Right atrium auricular region (tissue), 2 donors: ENCODE data around the gene TNNT3. TPM values are rescaled to one million over a fixed set of nuclear protein-coding genes. Genes with fewer than 3 reads are reported as not detected.

Source experiments
- DNase-seq: peaks from one replicate; pipeline ENCODE4 v3.0.0-alpha.2; 2019; ENCODE audit warnings: low spot score
- H3K27ac ChIP-seq, 2 donors: fragments of 200-600 bp; sonication (generic); 1 replicate in 1 of 2; 2 replicates in 1 of 2; pipeline ENCODE4 v1.5.1; 2016 to 2019
- H3K27me3 ChIP-seq, 2 donors: fragments of 200-600 bp; sonication (generic); one replicate each; pipeline versions ENCODE4 v1.5.1 to v1.6.0; 2017 to 2019
- H3K36me3 ChIP-seq: fragments of 200-600 bp; sonication (generic); one replicate; pipeline ENCODE4 v1.5.1; 2016
- H3K4me1 ChIP-seq, 2 donors: fragments of 200-600 bp; sonication (generic); one replicate each; pipeline versions ENCODE4 v1.5.1 to v1.6.0; 2017 to 2019
- H3K4me3 ChIP-seq, 2 donors: fragments of 200-600 bp; sonication (generic); 1 replicate in 1 of 2; 2 replicates in 1 of 2; pipeline ENCODE4 v1.5.1; 2017 to 2019; ENCODE audit warnings: mild to moderate bottlenecking in 1 of 2, moderate library complexity in 1 of 2
- H3K9me3 ChIP-seq, 2 donors: fragments of 200-600 bp; sonication (generic); one replicate each; pipeline ENCODE4 v1.5.1; 2019
- CTCF ChIP-seq, 2 donors: fragments of 200-600 bp; sonication (generic); IDR thresholded peaks; one replicate each; pipeline ENCODE4 v1.5.1; 2019; ENCODE audit warnings: antibody characterized with exemption in 2 of 2
- total RNA-seq, 2 donors: library from RNA; depleted of rRNA; stranded (reverse); fragments of >200 nt; gene quantifications; one replicate each; pipeline ENCODE4 v1.1.0, GENCODE V29; 2016

TNNT3 gene
- total RNA-seq, 2 donors from 2014 or later, result 12.8 to 16.4 TPM

GRCh38 chr11:1949302-1949701 lies 29.8 kb downstream of the TNNT3 start:
- TF ChIP-seq CTCF (IDR thresholded peaks at IDR 0.05), result no peak
- no peak for DNase-seq
- Histone ChIP-seq H3K4me1 (no peaks in the 10 kb centered on the region), H3K9me3 (no peaks in the 10 kb centered on the region), H3K36me3 (no peaks in the 10 kb centered on the region), H3K27ac (no peak overlapping the region), H3K4me3 (no peak overlapping the region), H3K27me3 (no peaks in the 10 kb centered on the region)

- TF ChIP-seq CTCF (IDR thresholded peaks at IDR 0.05), result no peak
- no peaks in the 10 kb centered on the region for H3K36me3 ChIP-seq
- no peaks in the 10 kb centered on the region for H3K9me3 ChIP-seq
- H3K27me3 ChIP-seq, result no peaks in the 10 kb centered on the region
- H3K4me1 ChIP-seq, result no peaks in the 10 kb centered on the region
- no peak overlapping the region for H3K4me3 ChIP-seq
- H3K27ac ChIP-seq, result no peak overlapping the region
- DNase-seq, result no peak
Observed at GRCh38 chr11:1949922-1950321, 30.4 kb downstream of the TNNT3 start.

GRCh38 chr11:1952806-1953482 lies 33.4 kb downstream of the TNNT3 start:
- no peaks in the 10 kb centered on the region for H3K27me3 ChIP-seq
- no peaks in the 10 kb centered on the region for H3K36me3 ChIP-seq
- no peaks in the 10 kb centered on the region for H3K9me3 ChIP-seq
- DNase-seq, result no peak
- no peak overlapping the region for H3K27ac ChIP-seq
- no peak for TF ChIP-seq CTCF (IDR thresholded peaks at IDR 0.05)
- no peak overlapping the region for H3K4me3 ChIP-seq
- H3K4me1 ChIP-seq, result no peaks in the 10 kb centered on the region

GRCh38 chr11:1953489-1954266 lies 34.2 kb downstream of the TNNT3 start:
- Histone ChIP-seq H3K4me3 (no peak overlapping the region), H3K36me3 (no peaks in the 10 kb centered on the region), H3K4me1 (no peaks in the 10 kb centered on the region), H3K27me3 (no peaks in the 10 kb centered on the region), H3K9me3 (no peaks in the 10 kb centered on the region), H3K27ac (no peak overlapping the region)
- TF ChIP-seq CTCF (IDR thresholded peaks at IDR 0.05), result peak in 1 of 2 donors; percentile 47
- DNase-seq, result peak; percentile 43

GRCh38 chr11:1958367-1958766 lies 38.9 kb downstream of the TNNT3 start:
- no peak for TF ChIP-seq CTCF (IDR thresholded peaks at IDR 0.05)
- Histone ChIP-seq H3K4me3 (no peak overlapping the region), H3K9me3 (no peaks in the 10 kb centered on the region), H3K4me1 (no peaks in the 10 kb centered on the region), H3K27me3 (no peaks in the 10 kb centered on the region), H3K36me3 (no peaks in the 10 kb centered on the region), H3K27ac (no peak overlapping the region)
- DNase-seq, result no peak
